Measurements from ENCODE around the gene RPGR. TPM values are rescaled to one million over a fixed set of nuclear protein-coding genes. Genes with fewer than 3 reads are reported as not detected.
A peak's percentile ranks its signal among the peaks of the same experiment; 100 is the strongest.

RPGR gene
- total RNA-seq, 1 experiment from 2014 or later, result 5.0 TPM

DNA sequence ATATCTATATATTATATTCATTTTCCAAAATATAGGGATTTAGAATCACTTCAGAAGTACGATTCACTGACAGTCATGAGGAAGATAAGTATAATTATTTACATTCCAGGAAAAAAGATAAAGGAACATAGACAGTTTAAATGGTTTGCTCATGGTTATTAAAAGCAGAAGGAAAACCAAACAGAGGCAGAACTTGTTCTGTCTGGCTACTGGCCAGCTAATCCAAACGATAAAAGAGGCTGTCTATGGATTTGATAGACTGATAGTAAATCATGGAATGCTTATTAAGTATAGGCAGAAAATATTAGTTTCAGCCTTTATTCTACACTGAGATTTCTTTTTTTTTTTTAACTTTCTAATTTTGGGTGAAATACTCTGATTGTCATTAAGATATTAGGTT lies 50.2 kb downstream of the RPGR start:
- in situ Hi-C loops (cut with HindIII; ENCODE audit: low pct_unique_long_range_greater_than_20kb, low sequenced_read_pairs), result no loop called here
- no peak for DNase-seq (ENCODE audit: low read depth)

GRCh38 chrX:38276089-38276488 lies 51.2 kb downstream of the RPGR start:
- in situ Hi-C loops (cut with HindIII; ENCODE audit: low pct_unique_long_range_greater_than_20kb, low sequenced_read_pairs), result no loop called here
- no peak for DNase-seq (ENCODE audit: low read depth)

DNA sequence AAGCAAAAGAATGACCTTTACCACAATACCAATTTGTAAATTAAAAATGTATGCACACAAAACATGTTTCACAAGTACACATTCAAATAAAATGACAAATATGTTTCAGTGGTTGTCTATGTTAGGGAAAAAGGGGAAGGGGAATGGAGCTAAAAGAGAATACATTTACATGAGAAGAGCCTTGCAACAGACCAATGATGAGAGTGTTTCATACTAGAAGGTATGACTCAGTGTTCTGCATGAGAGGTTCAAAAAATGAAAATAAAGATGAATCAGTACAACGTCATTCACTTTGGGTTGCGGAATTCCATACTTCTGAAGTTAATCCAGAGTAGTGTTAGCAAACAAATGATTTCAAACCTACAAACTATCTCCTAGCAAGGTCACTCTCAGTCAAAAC lies 51.7 kb downstream of the RPGR start:
- in situ Hi-C loops (cut with HindIII; ENCODE audit: low pct_unique_long_range_greater_than_20kb, low sequenced_read_pairs), result no loop called here
- peak; percentile 71 for DNase-seq (ENCODE audit: low read depth)

- in situ Hi-C loops (cut with HindIII; ENCODE audit: low pct_unique_long_range_greater_than_20kb, low sequenced_read_pairs), result no loop called here
- no peak for DNase-seq (ENCODE audit: low read depth)
Measured at GRCh38 chrX:38273453-38273852, 53.9 kb downstream of the RPGR start.

DNA sequence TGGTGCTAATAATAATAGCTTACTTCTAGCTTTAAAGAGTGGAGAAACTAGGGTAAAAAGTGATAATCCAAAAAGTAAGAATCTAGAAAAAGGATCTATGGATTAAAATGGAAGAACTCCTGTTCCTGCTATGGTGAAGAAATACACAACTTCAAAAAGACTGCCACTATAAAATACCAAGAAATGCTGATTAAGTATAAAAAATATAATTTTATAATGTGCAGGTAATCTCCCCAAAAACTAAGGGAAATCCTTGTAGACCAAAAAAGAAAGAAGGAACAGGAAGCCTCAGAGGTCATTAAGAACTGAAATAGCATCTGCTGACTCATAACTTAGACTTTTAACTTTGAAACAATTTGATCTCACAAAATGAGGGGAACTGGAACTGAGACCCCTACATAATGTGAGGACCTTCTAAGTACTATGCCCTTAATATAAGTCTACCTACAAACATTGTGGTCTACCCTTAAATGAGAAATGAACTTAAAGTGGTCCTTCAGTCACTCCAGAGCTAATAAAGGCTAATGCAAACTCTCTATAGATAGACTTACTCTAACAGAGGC lies 56.1 kb downstream of the RPGR start:
- in situ Hi-C loops (cut with HindIII; ENCODE audit: low pct_unique_long_range_greater_than_20kb, low sequenced_read_pairs), result no loop called here
- DNase-seq (ENCODE audit: low read depth), result no peak

DNA sequence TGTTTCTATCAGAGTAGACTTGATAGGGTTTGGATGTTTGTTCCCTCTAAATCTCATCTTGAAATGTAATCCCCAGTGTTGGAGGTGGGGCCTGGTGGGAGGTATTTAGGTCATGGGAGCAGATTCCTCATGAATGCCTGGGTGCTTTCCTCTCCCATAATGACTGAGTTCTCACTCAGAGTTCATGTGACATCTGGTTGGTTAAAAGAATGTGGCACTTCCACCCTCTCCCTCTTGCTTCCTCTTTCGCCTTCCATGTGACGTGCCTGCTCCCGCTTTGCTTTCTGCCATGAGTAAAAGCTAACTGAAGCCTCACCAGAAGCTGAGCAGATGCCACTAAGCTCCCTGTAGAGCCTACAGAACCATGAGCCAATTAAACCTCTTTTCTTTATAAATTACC lies 59.3 kb downstream of the RPGR start:
- in situ Hi-C loops (cut with HindIII; ENCODE audit: low pct_unique_long_range_greater_than_20kb, low sequenced_read_pairs), result no loop called here

GRCh38 chrX:38262715-38263620 lies 64.3 kb downstream of the RPGR start:
- in situ Hi-C loops (cut with HindIII; ENCODE audit: low pct_unique_long_range_greater_than_20kb, low sequenced_read_pairs), result no loop called here
- no peak for DNase-seq (ENCODE audit: low read depth)

More for the DNA sequence above, 59.3 kb downstream of the RPGR start:
- no peak for DNase-seq (ENCODE audit: low read depth)

- DNase-seq (ENCODE audit: low read depth), result peak; percentile 12
- in situ Hi-C loops (cut with HindIII; ENCODE audit: low pct_unique_long_range_greater_than_20kb, low sequenced_read_pairs), result no loop called here
Measured at GRCh38 chrX:38260231-38260630, 67.1 kb downstream of the RPGR start.

GRCh38 chrX:38256019-38256418 lies 71.3 kb downstream of the RPGR start:
- no peak for DNase-seq (ENCODE audit: low read depth)
- in situ Hi-C loops (cut with HindIII; ENCODE audit: low pct_unique_long_range_greater_than_20kb, low sequenced_read_pairs), result no loop called here

DNA sequence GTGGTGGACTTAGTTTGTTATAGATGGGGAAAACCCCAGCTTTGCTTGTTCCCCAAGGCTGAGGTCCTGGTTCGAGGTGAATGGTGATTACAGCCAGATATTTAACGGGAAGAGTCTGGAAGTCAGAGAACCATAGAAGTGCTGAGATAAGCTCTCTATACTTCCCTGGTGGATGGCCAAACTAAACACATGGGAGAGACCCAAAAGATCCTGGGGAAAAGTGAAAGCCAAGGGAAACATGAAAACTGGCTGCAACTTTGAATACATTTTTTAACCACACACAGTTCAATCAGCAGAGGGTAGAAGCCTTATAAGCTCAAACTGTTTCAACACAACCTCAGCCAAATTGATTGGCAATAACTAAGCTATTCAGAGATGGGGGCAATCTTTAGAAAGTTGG lies 77.3 kb downstream of the RPGR start:
- in situ Hi-C loops (cut with HindIII; ENCODE audit: low pct_unique_long_range_greater_than_20kb, low sequenced_read_pairs), result no loop called here

DNA sequence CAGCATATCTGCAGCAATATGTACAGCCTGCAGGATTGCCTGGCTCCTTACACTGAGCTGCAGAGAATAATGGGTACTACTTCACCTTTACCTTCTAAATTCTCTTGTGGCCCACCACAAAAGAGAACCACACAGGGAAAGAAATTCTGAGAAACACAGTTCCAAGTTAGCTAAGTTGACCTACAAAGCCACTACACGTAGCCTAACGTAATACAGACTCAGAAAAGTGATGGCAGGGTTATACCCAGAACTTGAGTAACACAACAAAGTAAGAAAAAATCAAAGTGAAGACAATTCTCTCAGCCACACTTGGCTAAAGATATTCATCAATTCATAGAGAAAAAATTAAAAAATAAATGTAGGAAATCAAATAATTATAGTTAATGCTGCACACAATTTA lies 80.3 kb downstream of the RPGR start:
- in situ Hi-C loops (cut with HindIII; ENCODE audit: low pct_unique_long_range_greater_than_20kb, low sequenced_read_pairs), result no loop called here

More for the DNA sequence above, 77.3 kb downstream of the RPGR start:
- DNase-seq (ENCODE audit: low read depth), result no peak

DNA sequence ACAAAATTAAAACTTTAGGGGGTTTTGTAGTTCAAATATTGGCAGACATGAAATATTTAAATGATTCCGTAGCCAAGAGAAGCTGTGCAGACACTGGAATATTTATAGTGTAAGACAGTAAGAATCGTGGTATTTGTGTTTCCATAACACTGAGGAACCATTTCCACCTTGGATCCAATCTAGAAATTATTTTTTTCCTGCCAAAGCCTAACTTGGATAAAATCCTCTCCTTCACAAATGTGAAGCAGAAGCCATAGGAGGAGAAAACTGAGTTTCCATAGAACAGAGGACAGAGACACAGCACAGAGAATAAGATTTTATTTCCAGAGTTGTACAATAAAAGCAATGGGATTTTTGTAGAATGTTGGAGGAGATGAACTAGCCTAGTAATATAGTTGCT lies 86.8 kb downstream of the RPGR start:
- no peak for DNase-seq (ENCODE audit: low read depth)
- in situ Hi-C loops (cut with HindIII; ENCODE audit: low pct_unique_long_range_greater_than_20kb, low sequenced_read_pairs), result no loop called here

More for the DNA sequence above, 80.3 kb downstream of the RPGR start:
- no peak for DNase-seq (ENCODE audit: low read depth)

DNA sequence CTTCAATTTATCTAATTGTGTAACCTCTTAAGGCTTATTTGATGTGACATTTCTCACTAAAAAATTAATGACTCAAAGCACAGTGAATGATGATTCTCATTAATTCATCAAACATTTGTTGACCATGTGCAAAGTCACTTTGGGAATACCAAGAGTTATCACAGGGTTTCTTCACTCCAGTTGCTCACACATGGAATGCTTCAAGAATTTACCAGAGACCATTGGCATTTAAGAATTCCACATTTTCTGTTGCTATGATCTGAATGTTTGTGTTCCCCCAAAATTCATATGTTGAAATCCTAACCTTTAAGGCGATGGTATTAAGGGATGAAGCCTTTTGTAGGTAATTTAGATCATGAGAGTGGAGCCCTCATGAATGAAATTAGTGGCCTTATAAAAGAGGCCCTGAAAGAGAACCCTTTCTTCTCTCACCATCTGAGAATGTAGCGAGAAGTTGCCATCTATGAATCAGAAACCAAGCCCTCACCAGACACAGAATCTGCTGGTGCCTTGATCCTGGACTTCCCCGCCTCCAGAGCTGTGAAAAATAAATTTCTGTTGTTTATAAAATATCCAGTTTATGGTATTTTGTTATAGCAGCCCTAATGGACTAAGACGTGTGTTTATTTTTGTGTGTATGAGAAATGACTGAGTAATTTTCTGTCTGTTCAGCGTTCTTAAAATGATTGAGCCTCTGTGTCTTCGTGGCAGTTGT lies 90.3 kb downstream of the RPGR start:
- no peak for DNase-seq (ENCODE audit: low read depth)
- in situ Hi-C loops (cut with HindIII; ENCODE audit: low pct_unique_long_range_greater_than_20kb, low sequenced_read_pairs), result no loop called here

DNA sequence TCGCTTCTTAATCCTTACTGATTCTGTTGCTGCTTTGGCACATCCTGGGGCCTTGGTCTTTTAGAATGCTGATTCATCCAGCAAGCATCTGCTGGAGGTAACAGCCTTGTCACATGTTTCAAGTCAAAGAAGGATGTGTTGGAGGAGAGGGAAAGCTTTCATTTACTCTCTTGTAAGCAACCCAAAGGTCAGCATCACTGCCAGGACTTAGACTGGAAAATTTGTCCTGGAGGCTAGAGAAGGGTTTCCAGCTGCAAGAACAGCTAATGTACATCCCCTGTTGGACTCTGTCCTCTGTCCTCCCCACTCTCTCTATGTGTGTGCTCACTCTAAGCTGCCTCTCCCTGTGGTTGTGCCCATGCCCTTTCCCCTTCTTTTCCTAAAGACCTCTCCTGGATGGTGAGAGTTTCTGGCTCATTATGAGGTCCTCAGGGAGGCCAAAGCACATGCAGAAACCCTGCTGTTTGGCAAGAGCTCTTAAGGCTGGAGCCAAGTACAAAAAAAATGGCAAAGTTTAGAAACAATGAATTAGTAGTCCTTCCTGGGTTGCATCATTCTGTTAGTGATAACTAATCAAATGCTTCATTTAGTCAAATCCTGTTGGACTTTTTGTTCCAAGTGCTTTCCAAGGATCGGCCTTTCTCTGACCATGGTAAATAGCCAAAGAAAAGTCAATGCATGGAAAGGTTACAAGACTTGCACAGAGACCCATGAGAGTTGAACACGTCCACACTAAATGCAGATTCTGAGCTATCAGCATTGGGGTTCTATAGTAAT lies 93.2 kb downstream of the RPGR start:
- in situ Hi-C loops (cut with HindIII; ENCODE audit: low pct_unique_long_range_greater_than_20kb, low sequenced_read_pairs), result no loop called here
- peak; percentile 43 for DNase-seq (ENCODE audit: low read depth)

- in situ Hi-C loops (cut with HindIII; ENCODE audit: low pct_unique_long_range_greater_than_20kb, low sequenced_read_pairs), result no loop called here
- no peak for DNase-seq (ENCODE audit: low read depth)
Measured at GRCh38 chrX:38232079-38232686, 95.1 kb downstream of the RPGR start.

DNA sequence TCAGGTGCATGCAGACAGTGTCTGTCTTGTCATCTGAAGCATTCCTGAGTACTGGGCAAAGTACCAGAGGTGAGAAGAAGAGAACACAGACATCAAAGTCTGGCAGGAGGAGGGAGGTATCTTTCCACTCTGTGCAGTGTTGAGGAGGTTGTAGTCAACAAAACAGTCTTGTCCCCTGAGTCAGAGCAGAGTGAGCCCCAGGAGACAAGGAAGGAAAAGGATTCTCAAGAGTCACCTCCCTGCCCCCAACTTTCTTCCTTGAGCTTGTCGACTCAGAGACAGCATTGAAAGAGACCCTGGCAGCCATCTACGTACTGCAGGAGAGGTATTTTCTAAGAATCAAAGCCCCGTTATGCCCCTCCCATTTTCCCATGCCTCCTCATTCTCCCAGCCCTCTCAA lies 102.2 kb downstream of the RPGR start:
- in situ Hi-C loops (cut with HindIII; ENCODE audit: low pct_unique_long_range_greater_than_20kb, low sequenced_read_pairs), result no loop called here
- DNase-seq (ENCODE audit: low read depth), result no peak

GRCh38 chrX:38224160-38224559 lies 103.1 kb downstream of the RPGR start:
- in situ Hi-C loops (cut with HindIII; ENCODE audit: low pct_unique_long_range_greater_than_20kb, low sequenced_read_pairs), result no loop called here
- DNase-seq (ENCODE audit: low read depth), result no peak

- no peak for DNase-seq (ENCODE audit: low read depth)
- in situ Hi-C loops (cut with HindIII; ENCODE audit: low pct_unique_long_range_greater_than_20kb, low sequenced_read_pairs), result no loop called here
Measured at GRCh38 chrX:38221391-38221929, 105.8 kb downstream of the RPGR start.
